ENCODE results near the gene SPRED1.

The SPRED1 gene

DNA sequence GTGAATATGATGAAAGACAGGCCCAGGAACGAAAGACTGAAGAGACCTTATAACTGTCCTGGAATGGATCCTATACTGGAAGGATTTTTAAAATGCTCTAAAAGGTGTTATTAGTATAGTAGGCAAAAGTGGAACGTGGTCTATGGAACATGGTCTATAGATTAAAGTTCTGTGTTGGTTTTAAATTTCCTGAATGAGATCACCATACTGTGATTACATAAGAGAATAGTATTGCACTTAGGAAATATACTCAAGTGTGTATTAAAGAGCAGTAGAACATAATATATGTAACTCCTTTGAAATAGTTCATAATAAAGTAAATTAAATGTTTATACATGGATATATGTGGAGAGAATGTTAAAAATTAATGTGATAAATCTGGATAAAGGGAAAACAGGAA, 68.2 kb downstream of the SPRED1 start:
- H3K9ac ChIP-seq (ENCODE audit: low read depth, low read length) = no peak overlapping the region
- peaks cover 1% of the 10 kb centered on the region; the same call in 1 of the 2 replicates for H3K4me1 ChIP-seq (ENCODE audit: insufficient read depth, low read length)
- H3K36me3 ChIP-seq (ENCODE audit: insufficient read depth, low read length) = peaks cover 3% of the 10 kb centered on the region
- H3K9me3 ChIP-seq (ENCODE audit: control insufficient read depth, insufficient read depth, low read length) = no peaks in the 10 kb centered on the region

DNA sequence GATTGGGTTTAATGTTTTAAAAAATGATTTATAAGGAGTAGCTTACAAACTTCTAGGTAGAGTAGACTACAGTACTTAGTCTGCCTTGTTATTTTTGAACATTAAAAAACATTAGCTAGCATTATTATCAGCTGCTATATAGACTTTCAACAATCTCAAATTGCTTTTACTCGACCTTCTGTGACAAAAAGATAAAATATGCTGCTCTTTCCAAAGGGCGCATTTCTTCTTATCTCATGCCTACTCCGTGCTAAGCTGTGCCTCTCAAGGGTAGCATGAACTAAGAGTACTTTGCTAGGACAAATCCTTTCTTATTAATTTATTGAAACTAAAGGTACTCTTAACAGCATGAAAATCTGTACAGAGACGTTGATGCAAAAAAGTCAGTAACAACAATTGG, 71.3 kb downstream of the SPRED1 start:
- no peaks in the 10 kb centered on the region for H3K9me3 ChIP-seq (ENCODE audit: control insufficient read depth, insufficient read depth, low read length)
- H3K4me1 ChIP-seq (ENCODE audit: insufficient read depth, low read length) = peaks cover 4% of the 10 kb centered on the region; the same call in 1 of the 2 replicates
- H3K36me3 ChIP-seq (ENCODE audit: insufficient read depth, low read length) = peaks cover 9% of the 10 kb centered on the region
- H3K9ac ChIP-seq (ENCODE audit: low read depth, low read length) = no peak overlapping the region

DNA sequence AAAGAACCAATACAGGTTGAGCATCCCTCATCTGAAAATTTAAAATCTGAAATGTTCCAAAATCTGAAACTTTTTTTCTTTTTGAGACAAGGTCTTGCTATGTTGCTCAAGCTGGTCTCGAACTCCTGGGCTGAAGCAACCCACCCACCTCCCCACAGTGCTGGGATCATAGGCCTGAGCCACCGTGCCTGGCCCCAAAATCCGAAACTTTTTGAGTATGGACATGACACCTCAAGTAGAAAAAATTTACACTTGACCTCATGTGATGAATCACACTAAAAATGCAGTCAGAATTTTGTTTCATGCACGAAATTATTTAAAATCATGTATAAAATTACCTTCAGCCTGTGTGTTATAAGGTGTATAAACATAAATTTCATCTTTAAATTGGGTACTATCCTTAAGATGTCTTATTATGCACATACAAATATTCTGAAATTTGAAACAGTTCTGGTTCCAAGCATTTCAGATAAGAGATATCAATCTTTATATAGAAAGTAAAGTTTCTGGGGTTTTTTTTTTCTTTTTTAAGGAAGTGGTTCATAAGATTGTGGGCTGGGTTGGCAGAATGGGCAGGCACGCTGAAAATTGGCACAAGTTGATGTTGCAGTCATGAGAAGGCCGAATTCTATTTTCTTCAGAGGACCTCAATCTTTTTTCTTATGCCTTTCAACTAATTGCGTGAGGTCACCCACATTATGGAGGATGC, 72.5 kb downstream of the SPRED1 start:
- Histone ChIP-seq H3K9ac (ENCODE audit: low read depth, low read length) (no peak overlapping the region), H3K36me3 (ENCODE audit: insufficient read depth, low read length) (peaks cover 9% of the 10 kb centered on the region), H3K4me1 (ENCODE audit: insufficient read depth, low read length) (peaks cover 4% of the 10 kb centered on the region; the same call in 1 of the 2 replicates), H3K9me3 (ENCODE audit: control insufficient read depth, insufficient read depth, low read length) (no peaks in the 10 kb centered on the region)

DNA sequence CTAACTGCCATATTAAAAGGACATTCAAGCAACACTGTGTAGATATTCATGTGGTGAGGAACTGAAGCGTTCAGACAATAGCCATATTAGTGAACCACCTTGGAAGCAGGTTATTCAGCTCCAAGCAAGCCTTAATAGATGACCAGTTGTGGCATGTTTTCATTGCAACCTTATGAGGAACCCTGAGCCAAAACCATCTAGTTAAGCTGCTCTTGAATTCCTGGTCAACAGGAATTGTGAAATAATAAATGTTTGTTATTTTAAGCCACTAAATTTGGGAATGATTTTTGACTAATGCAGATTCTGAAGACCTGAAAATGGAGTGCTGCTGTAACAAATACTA, 73.0 kb downstream of the SPRED1 start:
- no peak overlapping the region for H3K9ac ChIP-seq (ENCODE audit: low read depth, low read length)
- H3K36me3 ChIP-seq (ENCODE audit: insufficient read depth, low read length) = peaks cover 9% of the 10 kb centered on the region
- peaks cover 4% of the 10 kb centered on the region; the same call in 1 of the 2 replicates for H3K4me1 ChIP-seq (ENCODE audit: insufficient read depth, low read length)
- H3K9me3 ChIP-seq (ENCODE audit: control insufficient read depth, insufficient read depth, low read length) = no peaks in the 10 kb centered on the region

DNA sequence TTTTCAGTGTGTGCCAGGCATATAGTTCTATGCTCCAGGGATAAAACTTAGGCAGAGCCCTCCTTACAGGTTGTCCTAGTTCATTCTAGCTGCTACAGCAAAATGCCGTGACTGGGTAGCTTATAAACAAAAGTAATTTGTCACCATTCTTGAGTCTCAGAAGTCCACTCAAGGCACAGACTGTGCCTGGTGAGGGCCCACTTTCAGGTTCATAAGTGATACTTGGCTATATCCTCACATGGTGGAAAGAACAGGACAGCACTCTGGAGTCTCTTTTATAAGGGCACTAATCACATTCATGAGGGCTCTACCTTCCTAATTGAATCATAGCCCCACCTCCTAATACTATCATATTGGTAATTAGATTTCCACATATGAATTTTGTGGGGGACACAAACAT, 80.1 kb downstream of the SPRED1 start:
- H3K9me3 ChIP-seq (ENCODE audit: control insufficient read depth, insufficient read depth, low read length) = no peaks in the 10 kb centered on the region

DNA sequence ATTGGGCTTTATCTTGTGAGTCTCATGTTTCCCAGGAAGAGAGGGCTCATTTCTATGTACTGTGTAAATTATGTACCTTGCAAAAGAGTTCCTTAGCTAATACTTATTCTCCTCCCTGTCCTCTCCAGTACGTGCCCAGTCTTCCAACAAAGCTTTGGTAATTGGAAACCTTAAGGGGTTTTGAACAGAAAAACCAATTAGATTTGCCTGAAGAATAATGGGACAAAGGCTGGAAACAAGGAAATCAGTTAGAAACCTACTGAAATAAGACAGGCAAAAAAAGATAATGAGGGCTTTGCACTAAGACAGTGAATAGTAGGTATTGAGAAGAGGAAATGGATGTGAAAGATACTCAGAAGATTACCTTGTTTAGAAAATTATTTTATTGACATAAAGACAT, 82.5 kb downstream of the SPRED1 start:
- Histone ChIP-seq H3K9ac (ENCODE audit: low read depth, low read length) (no peak overlapping the region), H3K4me1 (ENCODE audit: insufficient read depth, low read length) (no peaks in the 10 kb centered on the region), H3K36me3 (ENCODE audit: insufficient read depth, low read length) (peaks cover 4% of the 10 kb centered on the region; the same call in 1 of the 2 replicates), H3K9me3 (ENCODE audit: control insufficient read depth, insufficient read depth, low read length) (no peaks in the 10 kb centered on the region)

More for the DNA sequence above, 80.1 kb downstream of the SPRED1 start:
- Histone ChIP-seq H3K36me3 (ENCODE audit: insufficient read depth, low read length) (peaks cover 4% of the 10 kb centered on the region; the same call in 1 of the 2 replicates), H3K9ac (ENCODE audit: low read depth, low read length) (no peak overlapping the region), H3K4me1 (ENCODE audit: insufficient read depth, low read length) (no peaks in the 10 kb centered on the region)

DNA sequence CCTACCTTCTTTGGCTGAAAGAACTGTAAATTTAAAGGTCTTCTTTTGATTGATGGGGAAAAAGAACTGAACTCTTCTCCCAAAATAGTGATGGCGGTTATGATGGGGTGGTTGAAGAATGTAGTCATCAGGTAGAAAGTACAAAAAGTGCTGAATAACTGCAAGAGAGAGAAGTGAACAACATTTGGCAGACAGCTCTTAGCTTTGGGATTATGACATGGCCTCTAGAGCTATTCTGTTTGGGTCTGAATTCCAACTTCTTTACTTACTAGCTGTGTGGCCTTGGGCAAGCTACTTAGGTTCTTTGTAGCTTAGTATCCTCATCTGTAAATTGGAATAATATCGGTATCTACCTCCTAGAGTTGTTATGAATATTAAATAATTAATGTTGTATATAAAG, 91.7 kb downstream of the SPRED1 start:
- H3K4me1 ChIP-seq (ENCODE audit: insufficient read depth, low read length) = no peaks in the 10 kb centered on the region
- H3K9me3 ChIP-seq (ENCODE audit: control insufficient read depth, insufficient read depth, low read length) = no peaks in the 10 kb centered on the region
- H3K9ac ChIP-seq (ENCODE audit: low read depth, low read length) = no peak overlapping the region
- H3K36me3 ChIP-seq (ENCODE audit: insufficient read depth, low read length) = no peaks in the 10 kb centered on the region

DNA sequence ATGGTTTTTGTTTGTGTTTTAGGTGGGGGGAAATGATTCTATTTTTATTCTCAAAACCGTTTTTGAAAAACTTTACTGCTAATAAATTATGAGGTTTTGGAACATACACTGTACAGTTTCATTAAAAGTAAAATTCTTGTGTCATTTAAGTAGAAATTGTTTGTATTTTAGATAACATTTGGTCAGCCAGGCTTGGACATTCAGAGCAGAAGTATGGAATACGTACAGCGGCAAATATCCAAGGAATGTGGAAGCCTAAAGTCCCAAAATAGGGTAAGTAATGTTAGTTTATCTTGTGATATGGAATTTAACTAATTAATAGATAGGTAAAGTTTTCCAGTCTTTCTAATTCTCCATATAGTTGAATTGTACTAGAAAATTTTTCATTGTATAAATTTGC, 96.6 kb downstream of the SPRED1 start:
- Histone ChIP-seq H3K4me1 (ENCODE audit: insufficient read depth, low read length) (no peaks in the 10 kb centered on the region), H3K9me3 (ENCODE audit: control insufficient read depth, insufficient read depth, low read length) (no peaks in the 10 kb centered on the region), H3K36me3 (ENCODE audit: insufficient read depth, low read length) (peaks cover 11% of the 10 kb centered on the region), H3K9ac (ENCODE audit: low read depth, low read length) (no peak overlapping the region)

DNA sequence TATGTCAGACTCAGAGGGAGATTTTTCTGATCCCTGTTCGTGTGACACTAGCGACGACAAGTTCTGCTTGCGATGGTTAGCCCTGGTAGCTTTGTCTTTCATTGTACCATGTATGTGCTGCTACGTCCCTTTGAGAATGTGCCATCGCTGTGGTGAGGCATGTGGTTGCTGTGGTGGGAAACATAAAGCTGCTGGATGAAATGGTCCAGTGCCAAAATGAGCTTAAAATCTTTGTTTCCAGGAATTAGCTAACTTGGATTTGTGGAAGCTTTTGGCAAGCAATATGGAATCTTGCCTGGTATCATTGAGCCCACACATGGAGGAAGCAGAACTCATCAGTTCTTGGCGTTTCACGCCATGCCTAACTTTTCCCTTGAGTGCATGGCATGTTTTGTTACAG, 98.8 kb downstream of the SPRED1 start:
- Histone ChIP-seq H3K36me3 (ENCODE audit: insufficient read depth, low read length) (peaks cover 11% of the 10 kb centered on the region), H3K9me3 (ENCODE audit: control insufficient read depth, insufficient read depth, low read length) (no peaks in the 10 kb centered on the region), H3K4me1 (ENCODE audit: insufficient read depth, low read length) (peaks cover 5% of the 10 kb centered on the region; the same call in 1 of the 2 replicates), H3K9ac (ENCODE audit: low read depth, low read length) (no peak overlapping the region)

DNA sequence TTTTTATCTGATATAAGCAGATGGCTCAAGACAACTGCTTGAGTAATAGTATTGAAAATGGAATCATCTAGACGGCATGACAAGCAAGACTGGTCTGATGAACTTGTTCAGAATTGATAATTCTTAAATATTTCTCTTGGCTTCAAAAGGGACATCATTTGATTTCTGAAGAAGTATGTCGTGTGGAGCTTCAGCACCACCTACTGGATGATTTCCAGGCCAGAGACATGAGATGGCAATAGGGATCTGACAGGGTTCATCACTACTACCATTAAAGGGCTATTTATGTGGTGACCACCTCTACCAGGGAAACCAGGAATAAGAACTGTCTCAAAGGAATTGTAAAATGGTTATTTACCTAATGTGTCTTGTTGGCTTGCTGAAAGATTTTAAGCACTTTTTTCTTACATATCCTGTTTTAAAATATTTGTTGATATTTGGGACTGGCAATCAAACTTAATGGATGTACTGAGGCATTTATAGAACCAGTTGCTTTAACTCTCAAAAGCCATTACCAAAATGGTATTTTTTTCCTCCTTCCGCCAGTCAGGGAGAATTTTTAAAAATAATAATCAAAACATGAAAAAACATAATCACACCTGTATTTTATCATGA, 101.8 kb downstream of the SPRED1 start:
- Histone ChIP-seq H3K9ac (ENCODE audit: low read depth, low read length) (no peak overlapping the region), H3K4me1 (ENCODE audit: insufficient read depth, low read length) (peaks cover 5% of the 10 kb centered on the region; the same call in 1 of the 2 replicates), H3K36me3 (ENCODE audit: insufficient read depth, low read length) (peaks cover 11% of the 10 kb centered on the region), H3K9me3 (ENCODE audit: control insufficient read depth, insufficient read depth, low read length) (no peaks in the 10 kb centered on the region)

DNA sequence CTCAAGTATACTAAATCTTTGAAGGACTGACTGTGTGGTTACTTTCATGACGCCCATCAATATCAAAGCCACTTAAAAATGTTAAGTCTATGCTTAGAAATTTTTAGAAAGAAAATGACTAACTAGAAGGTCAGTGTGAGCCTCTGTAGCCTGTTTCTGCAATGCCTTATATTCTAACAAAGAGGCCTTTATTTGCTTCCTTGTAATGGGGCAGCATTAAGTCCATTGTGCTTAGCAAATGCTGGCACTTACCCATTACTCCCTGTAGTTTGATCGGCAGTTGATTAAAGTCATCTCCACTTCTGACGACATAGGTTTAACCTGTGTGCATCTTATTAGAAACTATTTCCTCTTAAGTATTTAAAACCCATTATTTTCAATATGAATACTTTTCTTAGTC, 109.7 kb downstream of the SPRED1 start:
- Histone ChIP-seq H3K9me3 (ENCODE audit: control insufficient read depth, insufficient read depth, low read length) (no peaks in the 10 kb centered on the region), H3K36me3 (ENCODE audit: insufficient read depth, low read length) (no peaks in the 10 kb centered on the region), H3K4me1 (ENCODE audit: insufficient read depth, low read length) (no peaks in the 10 kb centered on the region), H3K9ac (ENCODE audit: low read depth, low read length) (no peak overlapping the region)

DNA sequence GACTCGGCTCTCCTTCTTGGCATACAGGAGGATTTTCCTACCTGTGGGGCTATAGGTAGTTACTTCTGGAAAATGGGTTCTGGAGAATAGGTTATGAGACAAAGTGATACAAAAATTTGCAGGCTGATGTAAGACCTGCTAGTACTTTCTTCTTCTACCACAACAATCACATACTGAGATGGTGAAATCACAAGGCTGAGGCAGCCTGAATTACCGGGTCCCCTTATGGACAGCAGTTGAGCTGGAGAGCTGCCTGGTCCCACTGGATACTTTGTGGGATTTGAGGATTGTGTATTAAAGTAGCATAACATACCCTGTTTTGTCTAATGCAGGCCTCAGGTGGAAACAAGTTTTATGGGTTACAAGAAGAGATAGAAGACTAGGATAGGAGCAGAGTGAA, 114.8 kb downstream of the SPRED1 start:
- H3K4me1 ChIP-seq (ENCODE audit: insufficient read depth, low read length) = no peaks in the 10 kb centered on the region
- no peak overlapping the region for H3K9ac ChIP-seq (ENCODE audit: low read depth, low read length)
- no peaks in the 10 kb centered on the region for H3K9me3 ChIP-seq (ENCODE audit: control insufficient read depth, insufficient read depth, low read length)
- no peaks in the 10 kb centered on the region for H3K36me3 ChIP-seq (ENCODE audit: insufficient read depth, low read length)

DNA sequence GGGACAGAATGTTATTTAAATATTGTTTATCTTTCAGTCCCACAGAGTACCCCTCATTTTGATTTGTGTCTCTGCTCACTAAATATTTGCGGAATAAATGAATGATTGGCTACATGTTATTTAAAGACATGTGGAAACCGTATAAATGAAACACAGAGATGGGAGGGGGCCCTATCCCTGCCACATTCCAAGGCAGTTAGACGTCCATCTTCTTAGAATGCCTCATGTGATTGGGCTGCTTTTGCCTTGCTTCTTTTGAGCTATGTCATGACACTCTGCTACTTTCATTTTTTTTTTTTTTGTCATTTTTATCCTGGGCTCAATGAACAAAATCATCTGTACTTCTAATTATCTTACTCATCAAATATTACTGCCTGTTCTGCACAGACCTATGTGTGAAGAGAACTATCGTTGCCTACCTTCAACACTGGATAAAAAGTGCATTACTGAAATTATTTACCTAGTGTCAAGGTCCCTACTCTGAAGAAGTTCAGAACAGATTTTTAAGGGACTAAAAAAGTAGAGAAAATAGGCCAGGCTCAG, 117.4 kb downstream of the SPRED1 start:
- Histone ChIP-seq H3K9ac (ENCODE audit: low read depth, low read length) (no peak overlapping the region), H3K36me3 (ENCODE audit: insufficient read depth, low read length) (no peaks in the 10 kb centered on the region), H3K4me1 (ENCODE audit: insufficient read depth, low read length) (no peaks in the 10 kb centered on the region), H3K9me3 (ENCODE audit: control insufficient read depth, insufficient read depth, low read length) (no peaks in the 10 kb centered on the region)

DNA sequence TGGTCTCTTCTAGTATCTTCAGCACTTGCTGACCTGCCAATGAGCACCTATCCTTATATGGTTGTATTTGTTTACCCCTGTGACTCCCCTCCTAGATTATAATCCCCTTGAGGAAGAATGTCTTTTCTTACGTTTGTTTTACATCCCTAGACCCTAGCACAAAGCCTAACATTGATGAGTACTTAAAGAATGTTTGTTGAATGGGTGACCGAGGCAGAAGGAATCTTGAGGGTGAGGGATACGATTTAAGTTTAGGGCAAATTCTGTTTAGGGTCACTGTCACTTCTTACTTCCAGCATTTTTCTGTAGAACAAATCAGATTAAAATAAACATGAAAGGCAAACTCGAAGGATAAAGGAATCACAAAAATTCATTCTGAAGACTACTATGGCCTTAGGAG, 120.4 kb downstream of the SPRED1 start:
- Histone ChIP-seq H3K9ac (ENCODE audit: low read depth, low read length) (no peak overlapping the region), H3K4me1 (ENCODE audit: insufficient read depth, low read length) (0 out of 2 replicates have a peak, but pooled peaks cover 1% of the 10 kb centered on the region), H3K9me3 (ENCODE audit: control insufficient read depth, insufficient read depth, low read length) (no peaks in the 10 kb centered on the region), H3K36me3 (ENCODE audit: insufficient read depth, low read length) (no peaks in the 10 kb centered on the region)

DNA sequence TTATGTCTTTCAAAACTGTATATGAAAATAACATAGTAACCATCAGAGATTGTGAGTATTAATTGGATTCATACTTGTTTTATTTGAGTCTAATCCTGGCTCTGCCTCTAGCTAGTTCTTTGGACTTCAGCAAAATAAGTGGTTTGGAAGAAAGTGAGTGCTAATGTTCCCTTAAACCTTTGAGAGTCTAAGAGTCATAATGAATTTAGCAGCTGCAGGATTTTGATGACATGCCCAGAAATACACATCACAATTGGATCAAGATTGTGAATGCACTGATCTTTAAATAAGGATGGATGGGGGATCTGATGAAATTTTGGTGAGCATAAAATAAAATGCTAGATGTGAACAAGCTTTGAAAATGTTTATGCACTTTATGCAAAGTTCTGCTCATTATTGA, 121.4 kb downstream of the SPRED1 start:
- Histone ChIP-seq H3K4me1 (ENCODE audit: insufficient read depth, low read length) (0 out of 2 replicates have a peak, but pooled peaks cover 3% of the 10 kb centered on the region), H3K36me3 (ENCODE audit: insufficient read depth, low read length) (no peaks in the 10 kb centered on the region), H3K9ac (ENCODE audit: low read depth, low read length) (no peak overlapping the region), H3K9me3 (ENCODE audit: control insufficient read depth, insufficient read depth, low read length) (no peaks in the 10 kb centered on the region; the same call in 1 of the 2 replicates)

All from ES-I3 (cell line).